Coronary artery (tissue), 2 donors: ENCODE results near the gene S100Z.
"Not testable (repeated sequence)": the region's sequence is repeated elsewhere in the genome, so short reads cannot be mapped to it uniquely, and the experiment has no call there.

Experiments
- DNase-seq: peaks from one replicate; pipeline ENCODE4 v3.0.0-alpha.2; 2017; ENCODE audit warnings: low spot score
- H3K27ac ChIP-seq, 2 donors: fragments of 200-600 bp; sonication (generic); one replicate each; pipeline ENCODE4 v1.5.1; 2016 to 2019
- H3K4me3 ChIP-seq: fragments of 200-600 bp; sonication (generic); 2 replicates; pipeline ENCODE4 v1.5.1; 2016; ENCODE audit warnings: mild to moderate bottlenecking, moderate library complexity
- TF ChIP-seq, protein P1 (sequence below): fragments of 200-600 bp; sonication (generic); IDR thresholded peaks from one replicate; pipeline ENCODE4 v1.5.1; 2019; ENCODE audit warnings: antibody characterized with exemption

Gene S100Z

DNA sequence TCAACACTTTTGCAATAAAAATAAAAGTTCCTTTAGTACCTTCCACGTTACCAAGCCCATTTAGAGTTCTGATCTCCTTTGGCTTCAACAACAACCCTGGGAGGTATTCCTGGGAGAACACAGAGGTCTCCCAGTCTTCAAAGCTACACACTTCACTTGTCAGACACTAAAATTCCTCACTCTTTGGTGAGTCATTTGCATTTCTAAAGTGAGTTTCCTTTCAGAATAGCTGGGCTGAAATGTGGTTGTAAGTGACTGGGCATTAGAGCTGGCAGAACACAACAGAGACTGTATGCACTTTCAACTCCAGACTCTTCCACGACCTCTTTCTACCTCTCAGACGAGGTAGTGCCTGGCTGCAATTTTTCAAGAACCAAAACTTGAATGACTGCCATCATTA is 42.5 kb upstream of the S100Z start:
- TF ChIP-seq, protein P1, sequence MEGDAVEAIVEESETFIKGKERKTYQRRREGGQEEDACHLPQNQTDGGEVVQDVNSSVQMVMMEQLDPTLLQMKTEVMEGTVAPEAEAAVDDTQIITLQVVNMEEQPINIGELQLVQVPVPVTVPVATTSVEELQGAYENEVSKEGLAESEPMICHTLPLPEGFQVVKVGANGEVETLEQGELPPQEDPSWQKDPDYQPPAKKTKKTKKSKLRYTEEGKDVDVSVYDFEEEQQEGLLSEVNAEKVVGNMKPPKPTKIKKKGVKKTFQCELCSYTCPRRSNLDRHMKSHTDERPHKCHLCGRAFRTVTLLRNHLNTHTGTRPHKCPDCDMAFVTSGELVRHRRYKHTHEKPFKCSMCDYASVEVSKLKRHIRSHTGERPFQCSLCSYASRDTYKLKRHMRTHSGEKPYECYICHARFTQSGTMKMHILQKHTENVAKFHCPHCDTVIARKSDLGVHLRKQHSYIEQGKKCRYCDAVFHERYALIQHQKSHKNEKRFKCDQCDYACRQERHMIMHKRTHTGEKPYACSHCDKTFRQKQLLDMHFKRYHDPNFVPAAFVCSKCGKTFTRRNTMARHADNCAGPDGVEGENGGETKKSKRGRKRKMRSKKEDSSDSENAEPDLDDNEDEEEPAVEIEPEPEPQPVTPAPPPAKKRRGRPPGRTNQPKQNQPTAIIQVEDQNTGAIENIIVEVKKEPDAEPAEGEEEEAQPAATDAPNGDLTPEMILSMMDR: no peak
- DNase-seq: no peak
- H3K27ac ChIP-seq: no peak overlapping the region
- H3K4me3 ChIP-seq: no peak overlapping the region

DNA sequence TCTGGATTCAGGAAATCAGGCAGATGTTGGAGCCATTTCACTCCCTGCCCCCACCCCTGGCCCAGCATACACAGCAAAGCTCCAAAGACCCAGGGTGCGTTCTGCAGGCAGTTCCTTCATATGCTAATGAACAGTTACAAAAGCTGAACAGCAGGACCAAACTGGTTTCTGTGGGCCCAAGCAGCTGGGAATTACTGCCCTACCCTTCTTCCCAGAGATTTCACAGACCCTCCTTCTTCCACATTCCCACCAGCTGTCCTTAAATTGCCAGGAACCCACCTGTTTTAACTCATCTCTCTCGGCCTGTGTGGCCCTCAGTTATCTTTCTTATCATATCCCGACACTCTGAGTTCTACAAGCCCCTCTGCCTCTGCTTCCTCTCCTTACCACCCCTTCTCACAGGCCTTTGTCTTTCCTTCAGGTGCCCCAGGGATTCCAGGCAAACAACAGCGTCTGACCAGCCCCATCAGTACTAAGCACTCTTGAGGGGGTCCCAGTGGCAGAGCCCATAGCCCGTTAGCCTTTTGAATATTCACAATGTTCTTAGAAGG is 41.6 kb upstream of the S100Z start:
- Histone ChIP-seq H3K4me3 (no peak overlapping the region), H3K27ac (no peak overlapping the region)
- no peak for DNase-seq
- TF ChIP-seq, protein P1: no peak

DNA sequence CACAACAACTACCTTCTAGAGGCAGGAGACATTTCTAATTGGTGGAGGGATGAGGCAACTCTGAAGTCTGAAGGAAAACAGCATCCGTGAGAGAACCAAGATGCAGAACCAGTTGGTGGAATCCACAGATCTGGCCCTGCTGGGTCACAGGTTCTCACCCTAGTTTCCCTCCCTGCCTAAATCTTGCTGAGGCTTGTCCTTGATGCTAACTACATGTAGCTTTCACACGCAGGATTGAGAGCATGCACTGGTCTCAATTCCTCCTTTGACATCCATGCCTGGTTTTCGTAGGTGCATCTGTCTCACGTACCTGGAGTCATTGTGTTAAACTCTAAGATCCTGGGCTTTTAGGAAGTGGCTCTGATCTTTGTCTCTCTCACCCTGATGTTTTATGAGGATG is 40.7 kb upstream of the S100Z start:
- Histone ChIP-seq H3K4me3 (no peak overlapping the region), H3K27ac (no peak overlapping the region)
- TF ChIP-seq, protein P1: no peak
- DNase-seq: no peak

DNA sequence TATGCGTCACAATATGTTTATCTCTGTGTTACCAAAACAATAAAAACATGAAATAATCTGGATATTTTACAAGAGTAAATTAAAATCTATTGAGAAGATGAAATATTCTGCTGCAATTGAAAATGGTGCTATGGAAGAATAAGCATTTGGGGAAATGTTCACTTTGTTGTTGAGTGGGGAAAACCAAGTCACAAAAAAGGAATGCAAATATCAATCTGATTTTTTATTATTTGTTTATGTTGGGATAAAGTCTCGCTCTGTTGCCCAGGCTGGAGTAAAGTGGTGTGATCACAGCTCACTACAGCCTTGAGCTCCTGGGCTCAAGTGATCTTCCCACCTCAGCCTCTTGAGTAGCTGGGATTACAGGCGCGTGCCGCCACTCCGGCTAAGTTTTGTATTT is 39.6 kb upstream of the S100Z start:
- Histone ChIP-seq H3K27ac (no peak overlapping the region), H3K4me3 (no peak overlapping the region)
- no peak for DNase-seq
- TF ChIP-seq, protein P1: no peak

DNA sequence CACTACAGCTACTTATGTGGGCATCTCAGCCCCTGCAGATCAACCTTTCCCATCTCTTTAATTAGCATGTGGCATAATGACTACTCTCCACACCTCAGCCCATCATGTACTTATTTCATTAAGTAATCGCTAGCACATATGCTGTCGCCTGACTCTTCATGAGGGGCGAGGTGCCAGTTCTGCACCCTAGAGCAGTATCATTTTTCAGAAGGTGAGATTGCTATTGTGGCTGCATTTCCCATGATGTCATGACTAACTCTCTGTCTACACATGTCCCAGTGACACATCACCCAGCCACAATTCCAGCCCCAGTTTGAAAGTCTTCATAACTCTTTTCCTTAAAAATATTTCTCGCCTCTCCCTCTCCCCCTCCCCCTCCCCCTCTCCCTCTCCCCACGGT is 38.6 kb upstream of the S100Z start:
- no peak overlapping the region for H3K27ac ChIP-seq
- TF ChIP-seq, protein P1: no peak
- DNase-seq: no peak
- H3K4me3 ChIP-seq: no peak overlapping the region

DNA sequence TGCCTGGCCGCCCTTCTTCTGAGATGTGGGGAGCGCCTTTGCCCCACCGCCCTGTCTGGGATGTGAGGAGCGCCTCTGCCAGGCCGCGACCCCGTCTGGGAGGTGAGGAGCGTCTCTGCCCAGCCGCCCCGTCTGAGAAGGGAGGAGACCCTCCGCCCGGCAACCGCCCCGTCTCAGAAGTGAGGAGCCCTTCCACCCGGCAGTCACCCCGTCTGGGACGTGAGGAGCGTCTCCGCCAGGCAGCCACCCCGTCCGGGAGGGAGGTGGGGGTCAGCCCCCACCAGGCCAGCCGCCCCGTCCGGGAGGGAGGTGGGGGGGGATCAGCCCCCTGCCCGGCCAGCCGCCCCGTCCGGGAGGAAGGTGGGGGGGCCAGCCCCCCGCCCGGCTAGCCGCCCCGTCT is 37.6 kb upstream of the S100Z start:
- H3K4me3 ChIP-seq, H3K27ac ChIP-seq, DNase-seq: not testable (repeated sequence)

DNA sequence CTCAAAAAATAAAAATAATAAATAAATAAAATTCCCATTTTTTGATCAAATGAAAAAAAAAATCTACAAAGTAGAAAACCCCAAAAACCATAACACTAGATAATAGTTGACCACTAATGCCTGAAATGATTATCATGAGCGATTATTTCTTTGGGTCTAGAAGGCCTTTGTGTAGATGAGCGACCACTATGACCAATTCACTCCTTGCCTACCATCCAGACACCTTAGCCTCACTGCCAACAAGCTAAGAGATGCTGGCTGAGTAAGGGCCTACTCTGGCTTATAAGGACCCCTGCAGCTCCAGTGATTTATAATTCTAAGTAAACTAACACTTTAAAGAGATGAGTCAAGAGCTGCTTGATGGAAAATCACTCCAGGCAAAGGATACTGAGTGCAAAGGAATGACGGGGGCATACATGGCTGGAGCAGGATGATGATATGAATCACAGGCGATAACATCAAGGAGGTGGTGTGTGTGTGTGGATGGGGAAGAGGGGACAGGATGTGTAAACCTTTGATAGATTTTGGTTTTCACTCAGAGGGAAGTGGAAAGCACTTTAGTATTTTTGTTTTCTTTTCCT is 35.7 kb upstream of the S100Z start:
- Histone ChIP-seq H3K4me3 (no peak overlapping the region), H3K27ac (no peak overlapping the region)
- TF ChIP-seq, protein P1: no peak
- no peak for DNase-seq
